GM18526 (cell line): ENCODE measurements around the gene STK36.

Experiments
- POLR2A ChIP-seq: IDR thresholded peaks from 3 replicates; pipeline ENCODE4 v1.6.1; 2011; ENCODE audit not compliant: insufficient read length; ENCODE audit errors: extremely low read depth

STK36 gene

DNA sequence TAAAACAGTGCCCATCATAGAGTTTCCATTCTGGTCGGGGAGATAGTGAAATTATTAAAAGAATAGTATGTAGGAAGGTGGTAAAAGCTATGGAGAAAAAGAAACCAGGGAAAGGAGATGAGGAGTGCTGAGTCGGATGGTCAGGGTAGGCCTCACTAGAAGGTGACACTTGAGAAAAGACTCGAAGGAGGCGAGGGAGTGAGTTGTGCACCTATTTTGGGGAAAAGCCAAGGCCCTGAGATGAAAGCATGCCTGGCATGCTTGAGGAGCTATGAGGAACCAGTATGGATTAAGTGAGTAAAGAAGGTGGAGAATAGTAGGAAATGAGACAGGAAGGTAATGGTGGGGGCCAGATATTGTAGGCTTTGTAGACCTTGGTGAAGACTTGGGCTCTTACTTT is 31.5 kb downstream of the STK36 start:
- TF ChIP-seq POLR2A = no peak

DNA sequence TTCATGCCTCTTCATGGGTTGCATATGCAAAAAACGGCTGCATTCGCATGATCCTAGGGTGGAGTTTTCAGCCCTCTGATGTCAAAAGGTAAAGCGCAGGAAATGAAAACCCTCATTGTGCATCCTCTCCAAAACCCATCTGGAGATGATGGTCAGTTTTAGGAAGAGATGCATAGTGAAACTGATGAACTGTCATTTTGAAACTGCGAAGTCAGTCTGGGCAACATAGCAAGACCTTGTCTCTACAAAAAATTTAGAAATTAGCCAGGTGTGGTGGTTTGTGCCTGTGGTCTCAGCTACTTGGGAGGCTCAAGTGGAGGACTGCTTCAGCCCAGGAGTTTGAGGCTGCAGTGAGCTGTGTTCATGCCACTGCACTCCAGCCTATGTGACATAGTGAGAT is 36.2 kb downstream of the STK36 start:
- no peak for TF ChIP-seq POLR2A

DNA sequence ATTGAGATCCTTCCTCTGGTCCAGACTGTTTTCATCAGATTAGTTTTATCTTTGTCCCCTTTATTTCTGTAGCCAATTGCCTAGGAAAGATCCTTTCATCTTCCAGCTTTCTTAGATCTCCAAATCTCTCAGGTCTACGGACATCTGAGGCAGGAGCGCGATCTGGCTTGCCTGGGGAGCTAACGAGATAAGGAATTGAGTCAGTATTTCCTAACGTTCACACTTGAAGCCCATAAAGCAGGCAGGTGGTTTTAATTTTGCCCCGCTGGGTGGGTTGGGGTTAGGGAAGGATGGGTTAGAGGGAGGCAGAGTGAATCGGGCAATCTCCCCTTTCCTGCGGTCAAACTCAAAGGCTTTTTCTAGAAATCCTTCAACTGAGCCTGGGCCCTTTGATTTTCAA is 38.0 kb downstream of the STK36 start:
- TF ChIP-seq POLR2A = no peak

DNA sequence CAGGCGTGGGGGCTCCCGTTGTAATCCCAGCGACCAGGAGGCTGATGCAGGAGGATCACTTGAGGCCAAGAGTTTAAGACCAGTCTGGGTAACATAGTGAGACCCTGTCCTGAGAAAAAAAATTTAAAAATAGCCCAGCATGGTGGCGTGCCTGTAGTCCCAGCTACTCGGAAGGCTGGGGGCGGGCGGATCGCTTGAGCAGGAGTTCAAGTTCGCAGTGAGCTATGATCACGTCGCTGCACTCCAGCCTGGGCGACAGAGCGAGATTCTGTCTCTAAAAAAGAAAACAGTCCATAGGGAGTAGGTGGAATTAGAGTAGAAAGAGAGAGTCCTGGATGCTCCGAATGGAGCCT is 38.4 kb downstream of the STK36 start:
- no peak for TF ChIP-seq POLR2A

DNA sequence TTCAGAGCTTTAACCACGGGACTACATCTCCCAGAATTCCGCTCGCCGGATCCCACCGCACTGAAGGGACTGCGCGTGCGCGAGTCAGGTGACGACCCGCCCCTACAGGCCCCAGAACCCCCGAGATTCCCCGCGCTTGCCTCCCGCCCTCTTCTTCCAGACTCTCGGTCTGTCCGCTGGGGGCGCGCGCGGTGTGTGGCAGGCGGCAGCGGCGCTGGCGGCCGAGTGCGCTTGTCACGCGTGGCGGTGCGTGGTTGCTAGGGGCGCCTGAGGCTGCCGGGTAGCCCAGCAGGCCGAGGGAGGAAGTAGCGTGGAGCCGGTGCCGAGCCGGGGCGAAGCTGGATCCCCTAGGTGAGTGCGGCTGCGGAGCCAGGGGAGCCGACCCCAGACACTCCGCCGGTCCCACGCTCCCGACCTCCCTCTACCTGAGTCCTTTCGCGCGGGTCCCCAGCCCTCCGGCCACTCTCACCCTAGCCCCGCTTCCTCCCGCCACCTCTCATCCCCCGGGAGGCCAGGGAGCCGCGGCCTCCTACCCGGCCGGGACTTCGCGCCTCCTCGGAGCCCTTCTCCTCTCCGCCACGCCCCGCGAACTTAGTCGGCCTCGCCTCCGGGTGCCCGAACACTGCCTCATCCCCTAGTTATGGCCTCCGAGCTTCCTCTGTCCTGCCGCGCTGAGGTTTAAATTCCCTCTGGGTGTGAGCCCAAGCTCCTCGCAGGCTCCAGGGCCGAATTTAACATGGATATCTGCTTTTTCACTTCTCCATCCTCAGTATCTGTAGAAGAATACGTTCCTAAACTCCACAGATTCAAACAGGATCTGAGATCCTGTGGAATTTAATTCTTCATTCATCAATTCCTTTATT is 39.0 kb downstream of the STK36 start, which contains the start of gene TTLL4:
Gene TTLL4, plus strand, starts transcription at position 149 of the 863 bp plus-strand sequence. CDS start 26,842 bp downstream, outside the sequence.
- peak; percentile 64 for TF ChIP-seq POLR2A

DNA sequence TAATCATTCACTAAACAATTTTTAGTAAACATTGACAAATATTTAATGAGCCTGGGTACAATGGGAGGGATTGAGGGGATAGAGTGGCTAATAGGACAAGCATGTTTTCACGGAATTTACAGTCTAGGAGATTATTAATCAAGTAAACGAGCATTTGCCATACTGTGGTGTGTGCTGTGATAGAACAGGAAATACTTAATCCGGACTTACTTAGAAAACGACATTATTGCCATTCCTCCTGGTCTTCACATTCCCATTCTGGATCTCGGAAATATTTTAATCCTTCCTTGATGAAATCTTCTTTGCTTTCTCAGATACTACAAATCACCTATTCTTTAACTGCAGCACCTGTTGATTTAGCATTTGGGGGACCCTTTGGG is 39.7 kb downstream of the STK36 start:
- TF ChIP-seq POLR2A = no peak

DNA sequence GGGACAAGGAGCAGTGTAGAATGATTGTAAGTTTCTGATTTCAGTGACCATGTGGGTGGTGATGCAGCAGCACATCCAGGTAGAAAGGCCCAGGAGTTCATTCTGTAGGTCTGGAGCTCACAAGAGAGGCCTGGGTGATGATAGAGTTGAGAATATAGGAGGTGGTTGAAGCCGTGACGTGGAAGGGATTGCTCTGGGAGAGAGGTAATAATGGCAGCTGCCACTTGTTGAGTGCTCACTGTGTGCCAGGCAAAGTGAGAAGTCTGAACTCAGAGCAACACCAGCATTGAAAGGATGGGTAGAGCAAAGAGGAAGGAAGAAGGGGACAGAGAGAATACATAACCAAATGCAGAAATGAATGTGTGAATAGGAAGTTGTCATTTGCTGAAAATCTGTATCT is 42.0 kb downstream of the STK36 start:
- TF ChIP-seq POLR2A = no peak

DNA sequence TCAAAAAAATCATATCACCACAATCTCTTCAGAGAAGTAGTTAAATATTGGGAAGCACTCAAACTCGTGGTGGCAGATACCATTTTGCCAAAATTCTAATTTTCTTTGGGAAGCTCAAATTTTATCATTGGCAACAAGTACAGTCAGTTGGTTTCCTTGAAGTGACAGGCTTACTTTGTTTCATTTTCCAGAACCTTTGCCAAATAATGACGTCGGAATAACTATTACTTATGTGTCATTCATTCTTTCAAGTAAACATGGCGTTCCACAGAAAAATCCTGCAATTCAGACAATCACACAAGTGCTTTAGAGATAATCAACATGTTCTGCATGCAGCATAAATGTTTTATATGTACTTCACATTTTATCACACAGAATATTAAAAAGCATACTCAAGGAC is 44.2 kb downstream of the STK36 start:
- TF ChIP-seq POLR2A = no peak

DNA sequence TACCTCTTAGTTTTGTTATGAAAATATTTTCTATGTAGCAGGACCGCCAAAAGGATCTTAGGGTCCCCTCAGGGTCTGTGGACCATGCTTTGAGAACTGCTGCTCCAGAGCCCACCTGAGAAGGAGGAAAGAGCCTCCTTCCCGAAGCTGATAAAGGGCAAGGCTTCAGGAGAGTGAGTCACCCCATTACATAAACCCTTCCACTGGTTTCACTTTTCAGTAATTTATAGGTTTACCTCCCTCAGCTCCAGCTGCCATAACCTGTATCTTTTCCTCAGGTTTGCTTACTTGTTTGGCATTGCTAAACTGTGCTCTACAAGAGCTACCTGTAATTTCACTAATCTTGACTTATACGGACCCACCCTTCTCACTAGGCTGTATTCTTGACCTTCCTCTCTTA is 45.4 kb downstream of the STK36 start:
- TF ChIP-seq POLR2A = no peak

DNA sequence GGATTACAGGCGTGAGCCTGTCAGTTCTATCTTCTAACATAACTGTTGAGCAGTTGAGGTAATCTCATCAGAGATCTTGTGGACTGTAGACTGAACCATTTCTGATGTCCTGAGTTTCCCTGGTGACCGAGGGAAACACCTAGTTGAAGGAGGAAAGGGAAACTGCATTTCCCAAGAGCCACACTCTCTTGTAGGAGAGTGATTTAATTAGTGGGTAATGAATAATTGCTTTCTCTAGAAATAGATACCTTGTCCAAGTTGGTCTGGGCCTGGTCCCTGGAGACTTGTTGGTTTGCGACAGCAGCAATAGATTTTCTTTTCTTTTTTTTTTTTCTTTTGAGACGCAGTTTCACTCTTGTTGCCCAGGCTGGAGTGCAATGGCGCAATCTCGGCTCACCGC is 46.2 kb downstream of the STK36 start:
- no peak for TF ChIP-seq POLR2A

DNA sequence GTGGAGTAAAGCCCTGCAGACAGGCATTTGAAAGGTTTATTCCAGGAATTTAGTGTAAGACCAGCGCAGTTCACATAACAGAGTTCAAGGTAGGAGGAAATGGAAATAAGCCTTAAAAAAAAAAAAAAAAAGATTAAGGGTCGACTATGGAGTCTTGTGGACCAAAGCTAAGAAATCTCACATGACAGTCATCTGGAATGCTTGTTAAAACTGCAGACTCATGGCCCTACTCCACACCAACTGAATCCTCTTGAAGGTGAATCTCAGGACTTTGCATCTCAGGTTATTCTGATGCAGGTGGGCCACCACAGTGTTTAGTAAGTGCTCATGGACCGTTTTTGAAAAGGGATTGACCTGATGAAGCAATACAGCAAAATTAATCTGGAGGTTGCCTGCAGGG is 47.6 kb downstream of the STK36 start:
- no peak for TF ChIP-seq POLR2A

DNA sequence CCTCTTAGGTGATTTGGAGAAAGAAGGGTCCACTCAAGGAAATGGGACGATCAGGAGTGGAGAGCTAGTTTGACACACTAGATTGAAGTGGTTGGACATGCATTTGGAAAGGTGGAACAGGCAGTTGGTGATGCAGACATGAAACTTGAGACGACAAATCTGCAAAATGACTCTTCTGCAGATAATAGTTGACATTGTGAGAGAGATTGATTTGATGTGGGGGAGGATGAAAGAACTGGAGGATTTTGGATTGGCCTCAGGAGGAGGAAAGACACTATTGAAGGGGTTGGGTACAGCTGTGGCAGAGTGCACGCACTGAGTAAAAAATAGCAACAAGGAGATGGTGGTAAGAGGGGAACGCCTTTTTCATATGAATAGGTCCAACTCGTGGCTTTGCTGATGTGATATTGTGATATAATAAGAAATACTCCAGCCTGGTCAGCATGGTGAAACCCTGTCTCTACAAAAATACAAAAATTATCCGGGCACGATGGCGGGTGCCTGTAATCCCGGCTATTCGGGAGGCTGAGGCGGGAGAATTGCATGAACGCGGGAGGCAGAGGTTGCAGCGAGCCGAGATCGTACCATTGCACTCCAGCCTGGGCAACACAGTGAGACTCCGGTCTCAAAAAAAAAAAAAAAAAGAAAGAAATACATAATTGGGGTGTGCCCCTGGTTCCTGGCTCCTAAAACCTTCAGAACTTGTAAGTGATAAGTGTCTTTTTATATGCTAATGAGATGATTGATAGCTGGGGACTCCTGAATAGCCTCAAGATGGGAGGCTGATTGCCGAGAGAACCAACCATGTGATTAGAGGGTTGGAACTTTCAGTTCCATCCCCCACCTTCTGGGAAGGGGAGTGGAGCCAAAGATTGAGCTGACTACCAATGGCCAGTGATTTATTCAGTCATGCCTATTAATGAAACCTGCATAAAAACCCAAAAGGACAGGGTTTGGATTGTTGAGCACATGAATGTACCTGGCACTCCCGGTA is 48.5 kb downstream of the STK36 start:
- TF ChIP-seq POLR2A = no peak

DNA sequence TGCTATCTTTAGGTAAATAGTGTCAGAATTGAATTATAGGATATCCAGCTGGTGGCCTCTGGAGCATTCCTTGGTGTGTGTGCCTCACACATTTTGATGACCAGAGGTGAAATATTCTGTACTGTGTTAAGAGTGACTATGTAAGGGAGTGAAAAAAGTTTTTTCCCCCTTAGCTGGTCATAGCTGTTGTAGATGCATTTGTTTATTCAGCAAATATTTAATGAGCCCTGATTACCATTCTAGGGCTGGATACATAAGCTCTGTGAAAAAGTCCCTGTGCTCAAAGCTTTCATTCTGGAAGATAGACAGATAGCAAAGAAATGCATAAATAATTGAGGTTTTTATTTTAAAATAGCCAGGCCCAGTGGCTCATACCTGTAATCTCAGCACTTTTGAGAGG is 49.6 kb downstream of the STK36 start:
- TF ChIP-seq POLR2A = no peak

DNA sequence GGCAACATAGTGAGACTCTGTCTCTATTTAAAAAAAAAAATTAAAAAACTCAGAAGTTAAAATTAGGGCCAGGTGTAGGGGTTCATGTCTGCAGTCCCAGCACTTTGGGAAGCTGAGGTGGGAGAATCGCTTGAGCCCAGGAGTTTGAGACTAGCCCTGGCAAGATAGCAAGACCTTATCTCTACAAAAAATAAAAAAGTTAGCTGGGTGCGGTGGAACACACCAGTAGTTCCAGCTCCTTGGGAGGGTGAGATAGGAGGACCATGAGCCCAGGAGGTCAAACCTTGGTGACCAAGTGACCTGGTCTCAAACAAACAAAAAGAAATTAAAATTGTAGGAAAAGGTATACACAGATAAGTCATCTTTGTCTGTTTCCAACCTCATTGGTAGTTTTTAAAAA is 50.0 kb downstream of the STK36 start:
- TF ChIP-seq POLR2A = no peak

DNA sequence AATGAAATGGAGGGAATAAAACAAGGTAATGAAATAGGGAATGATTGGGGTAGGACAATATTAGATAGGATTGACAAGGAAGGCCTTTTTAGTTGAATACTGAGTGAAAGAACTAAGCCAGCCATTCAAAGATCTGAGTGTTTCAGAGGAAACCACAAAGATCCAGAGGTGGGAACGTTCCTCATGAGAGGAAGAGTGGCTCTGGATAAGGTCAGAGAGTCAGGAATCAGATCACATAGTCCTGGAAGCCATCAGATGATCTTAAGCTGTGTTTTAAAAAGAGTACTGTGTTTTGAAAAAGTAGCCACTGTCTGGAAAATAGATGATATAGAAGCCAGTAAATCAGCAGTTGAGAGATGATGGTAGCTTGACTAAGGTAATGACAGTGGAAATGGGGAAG is 50.5 kb downstream of the STK36 start:
- no peak for TF ChIP-seq POLR2A
